K562 (cell line): ENCODE data around the gene REXO2. TPM values are rescaled to one million over a fixed set of nuclear protein-coding genes. Genes with fewer than 3 reads are reported as not detected.
A peak's percentile ranks its signal among the peaks of the same experiment; 100 is the strongest.

ENCODE experiments used
- ARID3B ChIP-seq: fragments of 250-450 bp; sonication (Bioruptor Pico); IDR thresholded peaks from 2 replicates; pipeline ENCODE4 v1.4.0; 2020; ENCODE audit warnings: borderline replicate concordance
- ARNT ChIP-seq, 2 experiments: fragments of 450-650 bp; IDR thresholded peaks; 2 replicates each; pipeline ENCODE4 v1.6.1; 2016; ENCODE audit warnings: mild to moderate bottlenecking in 1 of 2
- CBFA2T2 ChIP-seq: fragments of 450-650 bp; conservative IDR thresholded peaks from 2 replicates; pipeline ENCODE4 v1.6.1; 2017; ENCODE audit warnings: mild to moderate bottlenecking
- CTCF ChIP-seq, 3 experiments: IDR thresholded peaks in 2 of 3; conservative IDR thresholded peaks in 1 of 3; 2 replicates each; pipeline ENCODE4 v1.5.1; 2011 to 2012; ENCODE audit warnings: low read length in 3 of 3, mild to moderate bottlenecking in 3 of 3, control low read depth in 2 of 3, improper control_type of control experiment in 1 of 3, inconsistent platforms in 1 of 3, low read depth in 1 of 3, mixed read lengths in 1 of 3, moderate library complexity in 1 of 3; ENCODE audit not compliant: insufficient read depth in 2 of 3
- CTCFL ChIP-seq: IDR thresholded peaks from 2 replicates; pipeline ENCODE4 v1.6.1; 2011; ENCODE audit warnings: borderline replicate concordance, low read depth, mild to moderate bottlenecking, moderate library complexity, low read length; ENCODE audit not compliant: insufficient read depth, poor library complexity, severe bottlenecking
- DACH1 ChIP-seq: fragments of 450-650 bp; IDR thresholded peaks from 2 replicates; pipeline ENCODE4 v1.6.1; 2018; ENCODE audit not compliant: partially characterized antibody
- ETV1 ChIP-seq: fragments of 450-650 bp; conservative IDR thresholded peaks from 2 replicates; pipeline ENCODE4 v1.6.1; 2016; ENCODE audit warnings: missing genetic modification characterization, control low read depth, low read depth, missing compliant biosample characterization
- HMBOX1 ChIP-seq: sonication (generic); IDR thresholded peaks from 2 replicates; pipeline ENCODE4 v1.6.1; 2016
- MTA1 ChIP-seq: fragments of 450-650 bp; IDR thresholded peaks from 2 replicates; pipeline ENCODE4 v1.6.1; 2017; ENCODE audit warnings: borderline replicate concordance
- POLR2AphosphoS5 ChIP-seq: IDR thresholded peaks from 2 replicates; pipeline ENCODE4 v1.6.1; 2011; ENCODE audit warnings: mild to moderate bottlenecking, low read depth, low read length, moderate library complexity; ENCODE audit not compliant: control insufficient read depth, insufficient read depth
- TEAD4 ChIP-seq, 2 experiments: sonication (generic) in 1 of 2; formaldehyde crosslinking in 1 of 2; IDR thresholded peaks; 2 replicates each; pipeline versions ENCODE4 v1.6.1 to v1.8.0; 2012 to 2022; ENCODE audit warnings: borderline replicate concordance in 1 of 2, inconsistent platforms in 1 of 2, low read length in 1 of 2, mild to moderate bottlenecking in 1 of 2, missing genetic modification reagents in 1 of 2
- ZFP30 ChIP-seq: fragments of 250-450 bp; sonication (Bioruptor Pico); IDR thresholded peaks from 2 replicates; pipeline ENCODE4 v1.8.0; 2022; ENCODE audit warnings: moderate library complexity, mild to moderate bottlenecking, inconsistent platforms, borderline replicate concordance
- ZNF121 ChIP-seq: sonication (generic); formaldehyde crosslinking; conservative IDR thresholded peaks from 2 replicates; pipeline ENCODE4 v1.8.0; 2022; ENCODE audit warnings: missing genetic modification reagents
- ZNF143 ChIP-seq: sonication (generic); formaldehyde crosslinking; IDR thresholded peaks from 2 replicates; pipeline ENCODE4 v1.9.0; 2022; ENCODE audit warnings: mild to moderate bottlenecking, missing genetic modification reagents
- ZNF766 ChIP-seq: fragments of 200-800 bp; sonication (Bioruptor generic); conservative IDR thresholded peaks from 2 replicates; pipeline ENCODE4 v1.6.1; 2016; ENCODE audit warnings: missing genetic modification characterization, missing compliant biosample characterization
- polyA plus RNA-seq, 8 experiments: library from polyadenylated mRNA; depleted of rRNA in 4 of 8; stranded (reverse) in 5 of 8; unstranded in 3 of 8; fragments of >200 nt; fragmentation: Nextera tagmentation in 2 of 8; fragmentation: Illumina TruSeq in 1 of 8; extraction: Ambion mirVana in 2 of 8; extraction: Trizol in 1 of 8; gene quantifications; 2 replicates each; pipeline versions ENCODE4 v1.2.1 to v1.2.3, GENCODE V29; 2011 to 2014; ENCODE audit warnings: inconsistent platforms in 1 of 8, missing spikeins in 1 of 8
- total RNA-seq, 7 experiments: library from RNA; depleted of rRNA in 6 of 7; stranded (reverse); fragments of >200 nt in 6 of 7; fragmentation: Illumina TruSeq in 2 of 7; extraction: Trizol in 2 of 7; gene quantifications; 2 replicates each; pipeline versions ENCODE4 v1.2.1 to v1.2.3, GENCODE V29; 2011 to 2021; ENCODE audit warnings: low replicate concordance in 1 of 7

The REXO2 gene
- total and polyA plus RNA-seq, 9 of the 15 experiments (the other 6 are each of a cell fraction or from before 2014, with no cell fraction given), result 143 to 370 (median 193) TPM

GRCh38 chr11:114395736-114396135 lies 43.5 kb upstream of the REXO2 start (continued):
- TF ChIP-seq HMBOX1 (peak; percentile 60; the same call in 1 of the 2 replicates), ZNF766 (CRISPR knock-in tag) (no peak), CBFA2T2 (peak; percentile 49), CTCFL (peak; percentile 74), ETV1 (tag) (no peak), CTCF (IDR thresholded peaks at IDR 0.05 in 2 of 3, conservative IDR thresholded peaks at IDR 0.05 in 1 of 3; ENCODE audit: insufficient read depth in 2 of 3, low read depth in 1 of 3, low read length in 3 of 3) (peak; percentile 33 to 49 (median 36); a peak in 3 of 6 replicates), ZFP30 (CRISPR knock-in tag) (no peak), ARNT (IDR thresholded peaks at IDR 0.05) (no peak), TEAD4 (IDR thresholded peaks at IDR 0.05; ENCODE audit: low read length) (0 out of 2 replicates have a peak, but pooled peaks have one; percentile 28), TEAD4 (CRISPR knock-in tag; IDR thresholded peaks at IDR 0.05; ENCODE audit: borderline replicate concordance) (no peak), ZNF143 (no peak), ZNF121 (CRISPR knock-in tag) (0 out of 2 replicates have a peak, but pooled peaks have one; percentile 7), POLR2AphosphoS5 (no peak), DACH1 (peak; percentile 22), ARID3B (CRISPR knock-in tag) (no peak), MTA1 (no peak)
